GM23248 (cell line): ENCODE results near the gene ETFA. TPM values are rescaled to one million over a fixed set of nuclear protein-coding genes. Genes with fewer than 3 reads are reported as not detected.

Experiments used
- DNase-seq: peaks from one replicate; pipeline ENCODE4 v3.0.0-alpha.2; 2015
- H2AFZ ChIP-seq: fragments of 200-600 bp; sonication (generic); 2 replicates; pipeline ENCODE4 v1.6.1; 2016; ENCODE audit warnings: antibody characterized with exemption
- H3F3A ChIP-seq: fragments of 200-600 bp; sonication (generic); 2 replicates; pipeline ENCODE4 v1.6.1; 2016; ENCODE audit warnings: mild to moderate bottlenecking, antibody characterized with exemption, mixed run types; ENCODE audit not compliant: insufficient read depth
- H3K27ac ChIP-seq: fragments of 200-600 bp; sonication (generic); 2 replicates; pipeline ENCODE4 v1.5.1; 2016; ENCODE audit warnings: mild to moderate bottlenecking
- H3K27me3 ChIP-seq: fragments of 200-600 bp; sonication (generic); replicated peaks from 2 replicates; pipeline ENCODE4 v1.6.1; 2016; ENCODE audit warnings: mild to moderate bottlenecking; ENCODE audit not compliant: insufficient read depth
- H3K36me3 ChIP-seq: fragments of 200-600 bp; sonication (generic); 2 replicates; pipeline ENCODE4 v1.6.1; 2016; ENCODE audit warnings: low read depth, mild to moderate bottlenecking
- H3K4me1 ChIP-seq: fragments of 200-600 bp; sonication (generic); 2 replicates; pipeline ENCODE4 v1.6.1; 2016; ENCODE audit warnings: mild to moderate bottlenecking; ENCODE audit not compliant: insufficient read depth
- H3K4me2 ChIP-seq: fragments of 200-600 bp; sonication (generic); one replicate; pipeline ENCODE4 v1.6.1; 2016; ENCODE audit warnings: mild to moderate bottlenecking; ENCODE audit not compliant: unreplicated experiment
- H3K4me3 ChIP-seq: fragments of 200-600 bp; sonication (generic); 2 replicates; pipeline ENCODE4 v1.5.1; 2016; ENCODE audit warnings: mild to moderate bottlenecking
- H3K79me2 ChIP-seq: fragments of 200-600 bp; sonication (generic); 2 replicates; pipeline ENCODE4 v1.6.1; 2016; ENCODE audit warnings: mild to moderate bottlenecking; ENCODE audit not compliant: insufficient read depth
- H3K9ac ChIP-seq: fragments of 200-600 bp; sonication (generic); 2 replicates; pipeline ENCODE4 v1.6.1; 2016; ENCODE audit warnings: mild to moderate bottlenecking
- H3K9me2 ChIP-seq: fragments of 200-600 bp; sonication (generic); 2 replicates; pipeline ENCODE4 v1.6.1; 2016; ENCODE audit warnings: mixed run types, mild to moderate bottlenecking, moderate library complexity; ENCODE audit not compliant: insufficient read depth
- H3K9me3 ChIP-seq: fragments of 200-600 bp; sonication (generic); one replicate; pipeline ENCODE4 v1.6.1; 2017; ENCODE audit warnings: low read depth
- H4K20me1 ChIP-seq: fragments of 200-600 bp; sonication (generic); 2 replicates; pipeline ENCODE4 v1.6.0; 2016; ENCODE audit not compliant: insufficient read depth
- EZH2 ChIP-seq: fragments of 200-600 bp; sonication (generic); IDR thresholded peaks from 2 replicates; pipeline ENCODE4 v1.6.1; 2018; ENCODE audit warnings: antibody characterized with exemption, mild to moderate bottlenecking; ENCODE audit not compliant: insufficient read depth, poor library complexity, severe bottlenecking
- EZH2phosphoT487 ChIP-seq: fragments of 200-600 bp; sonication (generic); IDR thresholded peaks from 2 replicates; pipeline ENCODE4 v1.6.1; 2018; ENCODE audit warnings: antibody characterized with exemption, moderate library complexity, mild to moderate bottlenecking, low read depth; ENCODE audit not compliant: insufficient read depth
- WGBS, 2 experiments: methylation state at CpG; one replicate each; pipeline ENCODE4 v1.1.6; 2015 to 2017; ENCODE audit warnings: low lambda C conversion rate in 2 of 2, low coverage in 1 of 2; ENCODE audit errors: missing lambda C conversion rate in 2 of 2; 5-methylcytosine and 5-hydroxymethylcytosine counted together
- in situ Hi-C: fragments of 300-500 bp; cut with MboI; formaldehyde crosslinking; loops from 2 replicates; pipeline ENCODE4 v1.15.0; 2020
- polyA plus RNA-seq: library from polyadenylated mRNA; unstranded; fragments of >200 nt; fragmentation: Nextera tagmentation; extraction: Ambion mirVana; gene quantifications from 2 replicates; pipeline ENCODE4 v1.2.1, GENCODE V29; 2016
- total RNA-seq: library from RNA; depleted of rRNA; stranded (reverse); fragments of >200 nt; shearing (Covaris generic); gene quantifications from 2 replicates; pipeline ENCODE4 v1.2.3, GENCODE V29; 2014; rRNA removed

The ETFA gene
- total RNA-seq (77.4 and 94.8 TPM in 2 replicates), polyA plus RNA-seq (141 and 147 TPM in 2 replicates)

DNA sequence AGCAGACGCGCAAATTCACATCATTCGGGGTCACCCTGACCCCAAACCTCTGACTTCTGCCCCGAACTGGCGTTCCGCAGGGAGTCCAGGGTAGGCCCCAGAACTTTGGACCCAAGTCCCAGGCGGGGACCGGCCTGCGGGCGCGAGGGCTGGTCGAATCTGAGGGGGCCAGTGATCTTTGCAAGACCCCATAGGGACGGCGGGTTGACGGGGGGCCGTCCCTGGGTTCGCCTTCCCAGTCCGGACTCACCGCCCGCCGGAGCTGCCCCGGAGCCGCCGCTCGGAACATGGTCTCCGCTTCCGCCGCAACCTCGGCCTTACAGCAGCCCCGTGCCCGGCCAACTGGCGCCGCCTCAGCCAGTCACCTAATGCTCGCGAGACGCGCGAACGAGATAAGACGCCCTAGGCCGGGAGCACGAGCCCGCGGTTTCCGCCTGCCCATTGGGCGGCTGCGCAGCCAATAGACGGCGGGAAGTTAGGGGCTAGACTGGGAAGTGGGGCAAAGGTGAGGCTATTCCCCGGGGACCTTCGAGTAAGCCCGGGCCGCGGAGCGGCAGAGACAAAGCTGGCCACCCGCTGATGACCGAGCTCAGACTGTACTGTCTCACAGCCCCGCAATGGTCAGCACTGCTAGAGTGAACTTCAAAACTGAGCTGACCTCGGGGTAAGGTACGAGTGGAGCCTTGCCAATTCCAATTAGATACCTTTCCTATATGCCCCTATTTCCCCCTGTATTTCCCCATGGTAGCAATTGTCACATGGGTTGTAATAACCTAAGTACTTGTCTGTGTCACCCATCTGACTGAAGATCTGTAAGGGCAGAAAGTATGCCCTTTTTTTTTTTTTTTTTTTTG, at the start of gene ETFA:
TSS of gene ETFA (minus strand) at position 370 of the 854 bp plus-strand sequence. CDS start at position 289, 81 bp downstream.
- Histone ChIP-seq H3K9ac (peak within 1 kb of the TSS; percentile 98), H3K36me3 (no peaks in the 10 kb centered on the region), H2AFZ (peak within 1 kb of the TSS; percentile 88), H3K4me1 (peaks cover 6% of the 10 kb centered on the region; the same call in 1 of the 2 replicates), H3F3A (peaks cover 9% of the 10 kb centered on the region; the same call in 1 of the 2 replicates), H3K27ac (peak within 1 kb of the TSS; percentile 91), H3K27me3 (no peaks in the 10 kb centered on the region), H3K79me2 (peaks cover 48% of the 10 kb centered on the region), H3K9me2 (no peaks in the 10 kb centered on the region), H3K4me3 (peak within 1 kb of the TSS; percentile 87), H3K9me3 (no peaks in the 10 kb centered on the region), H4K20me1 (0 out of 2 replicates have a peak, but pooled peaks cover 10% of the 10 kb centered on the region), H3K4me2 (peak within 1 kb of the TSS; percentile 85)
- peak; percentile 99 for DNase-seq
- in situ Hi-C loops: no loop called here
- TF ChIP-seq EZH2phosphoT487: no peak
- no peak for TF ChIP-seq EZH2
- WGBS, 2 experiments: 3% methylated on average over 45 to 59 of the region's 60 CpGs

DNA sequence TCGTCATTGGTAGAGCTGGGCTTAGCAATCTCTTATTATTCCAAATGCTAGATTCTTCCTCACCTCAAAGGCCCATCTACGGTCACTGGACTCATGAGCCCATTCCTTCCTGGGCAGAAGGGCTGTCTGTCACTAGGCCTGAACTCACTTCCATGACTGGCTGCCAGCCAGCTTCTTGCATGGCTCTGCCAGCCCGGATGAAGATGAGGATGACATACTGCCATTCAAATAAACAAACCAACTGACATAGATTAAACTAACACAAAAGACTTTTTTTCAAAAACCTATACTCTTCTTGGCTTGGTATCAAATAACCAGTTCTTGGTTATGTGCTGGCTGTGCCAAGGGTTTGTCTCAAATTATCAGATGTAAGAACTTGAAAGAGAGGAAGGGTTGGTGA, 49.1 kb upstream of the ETFA start:
- no peak for DNase-seq
- H3K27me3 ChIP-seq: no peaks in the 10 kb centered on the region
- no peaks in the 10 kb centered on the region for H3K36me3 ChIP-seq
- no peaks in the 10 kb centered on the region for H3K79me2 ChIP-seq
- H3K4me2 ChIP-seq: no peak overlapping the region
- 86 to 91% methylated on average over 3 of the region's 3 CpGs for WGBS, 2 experiments
- H2AFZ ChIP-seq: no peak overlapping the region
- no peaks in the 10 kb centered on the region for H3K9me2 ChIP-seq
- TF ChIP-seq EZH2 (no peak), EZH2phosphoT487 (no peak)
- H3F3A ChIP-seq: no peaks in the 10 kb centered on the region
- H3K9me3 ChIP-seq: no peaks in the 10 kb centered on the region
- in situ Hi-C loops: no loop called here
- no peak overlapping the region for H3K9ac ChIP-seq
- no peak overlapping the region for H3K27ac ChIP-seq
- H3K4me3 ChIP-seq: no peak overlapping the region
- H3K4me1 ChIP-seq: no peaks in the 10 kb centered on the region
- H4K20me1 ChIP-seq: no peaks in the 10 kb centered on the region

DNA sequence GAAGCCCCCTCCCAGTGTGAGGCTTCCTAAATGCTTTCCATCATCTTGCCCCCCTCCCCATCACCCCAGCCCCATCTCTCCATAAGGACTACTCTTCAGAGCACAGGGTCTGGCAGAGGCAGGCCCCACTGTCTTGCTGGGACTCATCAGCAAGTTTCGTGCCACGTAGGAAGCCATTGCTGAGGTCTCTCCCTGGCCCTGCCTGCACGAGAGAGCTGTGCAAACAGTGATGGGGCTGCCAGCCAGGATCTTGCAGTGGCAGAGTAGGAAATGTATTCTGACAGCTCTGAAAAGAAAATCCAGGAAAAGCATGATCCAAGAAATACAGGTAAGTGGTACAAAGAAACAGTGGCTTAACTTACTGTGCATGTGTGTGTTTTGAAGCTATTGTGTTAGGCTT, 47.9 kb upstream of the ETFA start:
- H3K27ac ChIP-seq: no peak overlapping the region
- in situ Hi-C loops: no loop called here
- no peaks in the 10 kb centered on the region for H3K9me3 ChIP-seq
- H4K20me1 ChIP-seq: no peaks in the 10 kb centered on the region
- H3K36me3 ChIP-seq: no peaks in the 10 kb centered on the region
- WGBS, 2 experiments: 86 to 88% methylated on average over 3 of the region's 3 CpGs
- no peaks in the 10 kb centered on the region for H3K79me2 ChIP-seq
- no peak overlapping the region for H3K4me3 ChIP-seq
- no peak overlapping the region for H3K4me2 ChIP-seq
- no peaks in the 10 kb centered on the region for H3K9me2 ChIP-seq
- H3K9ac ChIP-seq: no peak overlapping the region
- TF ChIP-seq EZH2phosphoT487: no peak
- no peak for TF ChIP-seq EZH2
- no peaks in the 10 kb centered on the region for H3F3A ChIP-seq
- no peaks in the 10 kb centered on the region for H3K4me1 ChIP-seq
- no peak for DNase-seq
- H3K27me3 ChIP-seq: no peaks in the 10 kb centered on the region
- H2AFZ ChIP-seq: no peak overlapping the region

DNA sequence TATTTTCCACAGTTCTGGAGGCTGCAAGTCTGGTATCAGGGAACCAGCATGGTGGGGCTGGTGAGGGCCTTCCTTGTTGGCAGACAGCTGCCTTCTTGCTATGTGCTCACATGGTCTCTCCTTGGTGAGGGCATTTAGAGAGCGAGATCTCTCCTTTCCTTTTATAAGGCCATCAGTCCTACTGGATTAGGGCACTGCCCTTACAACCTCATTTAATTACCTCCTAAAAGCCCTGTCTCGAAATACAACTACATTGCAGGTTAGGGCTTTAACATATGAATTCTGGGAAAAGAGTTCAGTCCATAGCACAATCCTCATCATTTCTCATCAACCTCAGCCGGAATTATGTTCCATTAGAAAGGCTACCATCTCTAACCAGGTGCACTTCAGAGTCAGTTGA, 47.2 kb upstream of the ETFA start:
- WGBS, 2 experiments: 88 to 94% methylated on average over 3 of the region's 3 CpGs
- Histone ChIP-seq H3F3A (no peaks in the 10 kb centered on the region), H3K4me1 (no peaks in the 10 kb centered on the region), H3K9me2 (no peaks in the 10 kb centered on the region), H3K9ac (no peak overlapping the region), H3K27me3 (no peaks in the 10 kb centered on the region), H3K9me3 (no peaks in the 10 kb centered on the region), H3K79me2 (no peaks in the 10 kb centered on the region), H3K4me2 (no peak overlapping the region), H2AFZ (no peak overlapping the region), H3K27ac (no peak overlapping the region), H3K4me3 (no peak overlapping the region), H3K36me3 (no peaks in the 10 kb centered on the region), H4K20me1 (no peaks in the 10 kb centered on the region)
- DNase-seq: no peak
- TF ChIP-seq EZH2phosphoT487 (no peak), EZH2 (no peak)
- in situ Hi-C loops: no loop called here
